ENCODE data around the gene GAB2.
"Not testable (repeated sequence)": the region's sequence is repeated elsewhere in the genome, so short reads cannot be mapped to it uniquely, and the experiment has no call there.

Gene GAB2

GRCh38 chr11:78244080-78244479 is 173.5 kb downstream of the GAB2 start:
- no peak overlapping the region for H3K4me3 ChIP-seq (ENCODE audit: low read depth in 1 of 2, low read length in 1 of 2)
- no peaks in the 10 kb centered on the region for H3K27me3 ChIP-seq
- no peaks in the 10 kb centered on the region for H3K4me1 ChIP-seq (ENCODE audit: control insufficient read depth in 1 of 2, insufficient read depth in 1 of 2, low read depth in 1 of 2, low read length in 1 of 2)
- H3K36me3 ChIP-seq, result peaks cover 32% of the 10 kb centered on the region
- H3K27ac ChIP-seq, result no peak overlapping the region
- no peaks in the 10 kb centered on the region for H3K9me3 ChIP-seq
- no peak for TF ChIP-seq CTCF (IDR thresholded peaks at IDR 0.05)

GRCh38 chr11:78241475-78241874 is 176.1 kb downstream of the GAB2 start:
- no peak for TF ChIP-seq CTCF (IDR thresholded peaks at IDR 0.05)
- Histone ChIP-seq H3K27me3 (no peaks in the 10 kb centered on the region), H3K36me3 (peaks cover 11% of the 10 kb centered on the region), H3K27ac (no peak overlapping the region), H3K4me1 (ENCODE audit: control insufficient read depth in 1 of 2, insufficient read depth in 1 of 2, low read depth in 1 of 2, low read length in 1 of 2) (no peaks in the 10 kb centered on the region), H3K9me3 (no peaks in the 10 kb centered on the region), H3K4me3 (ENCODE audit: low read depth in 1 of 2, low read length in 1 of 2) (no peak overlapping the region)

- H3K27ac ChIP-seq, result no peak overlapping the region
- no peak for TF ChIP-seq CTCF (IDR thresholded peaks at IDR 0.05)
- peaks cover 4% of the 10 kb centered on the region for H3K36me3 ChIP-seq
- H3K9me3 ChIP-seq, result no peaks in the 10 kb centered on the region
- no peaks in the 10 kb centered on the region for H3K4me1 ChIP-seq (ENCODE audit: control insufficient read depth in 1 of 2, insufficient read depth in 1 of 2, low read depth in 1 of 2, low read length in 1 of 2)
- no peaks in the 10 kb centered on the region for H3K27me3 ChIP-seq
- H3K4me3 ChIP-seq (ENCODE audit: low read depth in 1 of 2, low read length in 1 of 2), result no peak overlapping the region
Observed at GRCh38 chr11:78239781-78240180, 177.8 kb downstream of the GAB2 start.

GRCh38 chr11:78237293-78238046 is 180.2 kb downstream of the GAB2 start:
- Histone ChIP-seq H3K27me3 (no peaks in the 10 kb centered on the region), H3K9me3 (no peaks in the 10 kb centered on the region), H3K36me3 (peaks cover 7% of the 10 kb centered on the region), H3K4me1 (ENCODE audit: control insufficient read depth in 1 of 2, insufficient read depth in 1 of 2, low read depth in 1 of 2, low read length in 1 of 2) (no peaks in the 10 kb centered on the region), H3K27ac (no peak overlapping the region), H3K4me3 (ENCODE audit: low read depth in 1 of 2, low read length in 1 of 2) (no peak overlapping the region)
- TF ChIP-seq CTCF (IDR thresholded peaks at IDR 0.05), result no peak

- Histone ChIP-seq H3K9me3 (no peaks in the 10 kb centered on the region), H3K27ac (no peak overlapping the region), H3K36me3 (peaks cover 4% of the 10 kb centered on the region), H3K4me3 (ENCODE audit: low read depth in 1 of 2, low read length in 1 of 2) (no peak overlapping the region), H3K4me1 (ENCODE audit: control insufficient read depth in 1 of 2, insufficient read depth in 1 of 2, low read depth in 1 of 2, low read length in 1 of 2) (no peaks in the 10 kb centered on the region), H3K27me3 (no peaks in the 10 kb centered on the region)
- TF ChIP-seq CTCF (IDR thresholded peaks at IDR 0.05), result no peak
Observed at GRCh38 chr11:78234006-78234405, 183.6 kb downstream of the GAB2 start.

GRCh38 chr11:78233046-78233445 is 184.6 kb downstream of the GAB2 start:
- not testable (repeated sequence) for H3K27me3 ChIP-seq; H3K4me3 ChIP-seq (ENCODE audit: low read depth in 1 of 2, low read length in 1 of 2); H3K4me1 ChIP-seq (ENCODE audit: control insufficient read depth in 1 of 2, insufficient read depth in 1 of 2, low read depth in 1 of 2, low read length in 1 of 2); H3K27ac ChIP-seq; H3K9me3 ChIP-seq
- peaks cover 11% of the 10 kb centered on the region for H3K36me3 ChIP-seq

All from neutrophil (primary cell).